ENCODE measurements around the gene TREML1.
"Not testable (repeated sequence)": the region's sequence is repeated elsewhere in the genome, so short reads cannot be mapped to it uniquely, and the experiment has no call there.

The TREML1 gene

GRCh38 chr6:41153992-41154625, at the start of gene TREML1:
TSS of gene TREML1 (minus strand) at chr6:41154347. CDS start at chr6:41154288, 59 bp downstream.
- no peak for DNase-seq

DNA sequence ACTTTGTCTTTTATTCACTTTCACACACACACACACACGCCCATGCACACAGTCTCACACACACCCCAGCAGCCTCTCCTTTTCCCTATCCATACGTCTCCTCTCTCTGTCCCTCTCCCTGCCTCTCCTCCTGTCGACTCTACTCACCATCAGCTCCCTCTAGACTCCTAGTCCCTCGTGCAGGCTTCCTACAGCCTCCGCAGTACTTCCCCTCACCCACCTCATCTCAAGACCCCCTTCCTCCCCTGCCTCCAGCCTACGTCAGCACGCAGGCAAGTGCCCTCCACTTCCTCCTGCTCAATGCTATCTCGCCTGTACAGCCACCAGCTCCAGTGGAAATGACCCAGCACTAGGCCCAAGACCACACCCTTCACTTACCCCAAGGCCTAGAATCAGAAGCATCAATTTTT, 47.6 kb upstream of the TREML1 start:
- peak; percentile 92 for DNase-seq

GRCh38 chr6:41200901-41201763, 47.0 kb upstream of the TREML1 start, which contains the start of gene TREML2:
TSS of gene TREML2 (minus strand) at chr6:41201149. CDS start at chr6:41201008, 141 bp downstream.
- peak; percentile 89 for DNase-seq

GRCh38 chr6:41200296-41200900, 46.3 kb upstream of the TREML1 start:
- peak; percentile 96 for DNase-seq

- peak; percentile 80 for DNase-seq
Measured at GRCh38 chr6:41199552-41200246, 45.6 kb upstream of the TREML1 start.

DNA sequence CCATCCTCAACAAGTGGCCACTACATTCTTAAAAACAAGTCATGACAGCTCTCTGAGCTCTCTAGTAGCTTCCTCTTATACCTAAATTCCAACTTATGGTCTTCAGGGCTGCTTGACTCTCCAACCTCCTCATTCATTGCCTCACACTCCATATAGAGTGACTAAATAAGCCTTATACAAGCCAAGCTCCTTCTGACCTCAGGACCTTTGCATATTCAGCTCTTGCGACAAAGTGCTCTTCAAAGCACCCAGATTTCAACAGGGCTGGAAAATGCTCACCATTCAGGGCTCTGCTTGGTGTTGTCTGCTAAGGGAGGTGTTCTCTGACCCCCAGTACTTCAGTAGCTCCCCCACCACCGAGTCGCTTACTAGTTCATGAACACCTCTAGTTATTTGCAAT, 43.1 kb upstream of the TREML1 start:
- DNase-seq, result no peak

DNA sequence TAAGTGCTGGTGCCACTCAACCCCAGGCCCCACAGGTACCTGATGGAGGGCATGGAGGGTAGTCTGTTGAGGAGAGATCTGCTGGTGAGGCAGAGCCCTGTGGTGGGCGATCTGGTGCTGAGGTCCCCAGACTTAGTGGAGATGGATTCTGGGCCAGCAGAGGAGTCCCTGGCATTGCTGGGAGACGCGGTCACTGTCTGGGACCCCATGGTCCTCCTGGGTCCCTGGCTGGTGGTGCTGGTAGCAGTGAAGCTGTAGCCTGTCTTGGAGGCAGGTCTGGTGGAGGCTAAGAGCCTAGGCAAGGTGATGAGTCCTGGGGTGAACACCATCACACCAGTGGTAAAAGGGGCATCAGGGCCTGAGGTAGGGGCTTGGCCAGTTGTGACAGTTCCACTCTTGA, 40.2 kb upstream of the TREML1 start:
- DNase-seq, result no peak

GRCh38 chr6:41193884-41194283, 39.7 kb upstream of the TREML1 start:
- no peak for DNase-seq

DNA sequence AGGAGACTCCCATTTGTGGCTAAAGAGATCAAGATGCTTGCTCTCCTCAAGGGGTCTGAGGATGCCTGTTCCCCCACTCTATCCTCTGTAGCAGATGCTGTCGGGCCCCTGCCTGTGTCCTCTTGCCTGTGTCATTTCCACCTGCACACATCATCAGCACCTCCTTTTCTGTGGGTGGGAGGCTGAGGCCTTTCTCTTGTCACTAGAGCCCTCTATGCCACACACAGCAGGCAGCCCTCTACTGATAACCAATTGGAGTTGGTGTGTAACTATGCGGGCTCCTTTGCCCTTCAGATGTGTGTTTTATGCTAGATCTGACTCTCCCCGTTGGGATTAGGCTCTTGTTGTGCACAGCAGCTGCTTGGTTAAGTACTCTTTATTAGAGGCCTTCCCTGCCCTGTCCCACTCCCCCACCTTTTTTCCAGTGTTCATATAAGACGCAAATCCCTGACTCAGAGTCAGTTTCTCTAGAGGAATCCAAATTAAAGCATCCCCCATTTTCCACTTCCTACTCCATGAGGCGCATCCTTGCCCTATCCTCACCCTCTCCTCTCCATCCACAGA, 39.1 kb upstream of the TREML1 start:
- DNase-seq, result no peak

- peak; percentile 48 for DNase-seq
Measured at GRCh38 chr6:41191569-41191968, 37.4 kb upstream of the TREML1 start.

DNA sequence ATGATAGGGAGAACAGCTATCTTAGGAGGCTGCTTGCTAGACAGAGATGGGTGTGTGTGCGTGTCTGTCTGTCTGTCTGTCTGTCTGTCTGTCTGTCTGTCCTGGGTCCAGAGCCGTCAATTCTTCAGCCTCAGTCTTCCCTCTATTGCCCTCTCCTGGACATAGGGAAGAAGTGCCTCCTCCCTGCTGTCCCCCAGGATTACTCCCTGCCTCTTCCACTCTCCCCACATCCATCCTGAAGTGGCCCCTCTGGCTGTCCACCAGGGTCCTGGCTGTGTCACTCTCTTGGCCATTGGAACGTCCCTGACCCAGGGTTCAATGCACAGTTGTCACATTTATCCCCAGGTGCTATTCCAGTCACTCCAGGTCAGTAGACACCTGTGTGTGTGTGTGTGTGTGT, 36.6 kb upstream of the TREML1 start:
- no peak for DNase-seq

GRCh38 chr6:41189967-41190366, 35.8 kb upstream of the TREML1 start:
- peak; percentile 37 for DNase-seq

DNA sequence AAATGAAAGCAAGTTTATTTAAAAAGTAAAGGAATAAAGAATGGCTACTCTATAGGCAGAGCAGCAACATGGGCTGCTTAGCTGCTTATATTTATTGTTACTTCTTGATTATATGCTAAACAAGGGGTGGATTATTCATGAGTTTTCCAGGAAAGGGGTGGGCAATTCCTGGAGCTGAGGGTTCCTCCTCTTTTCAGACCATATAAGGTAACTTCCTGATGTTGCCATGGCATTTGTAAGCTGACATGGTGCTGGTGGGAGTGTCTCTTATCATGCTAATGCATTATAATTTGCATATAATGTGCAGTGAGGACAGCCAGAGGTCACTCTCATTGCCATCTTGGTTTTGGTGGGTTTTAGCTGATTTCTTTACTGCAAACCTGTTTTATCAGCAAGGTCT, 34.9 kb upstream of the TREML1 start:
- not testable (repeated sequence) for DNase-seq

GRCh38 chr6:41187924-41188886, 34.1 kb upstream of the TREML1 start:
- DNase-seq, result no peak

- DNase-seq, result no peak
Measured at GRCh38 chr6:41186031-41186562, 31.9 kb upstream of the TREML1 start.

DNA sequence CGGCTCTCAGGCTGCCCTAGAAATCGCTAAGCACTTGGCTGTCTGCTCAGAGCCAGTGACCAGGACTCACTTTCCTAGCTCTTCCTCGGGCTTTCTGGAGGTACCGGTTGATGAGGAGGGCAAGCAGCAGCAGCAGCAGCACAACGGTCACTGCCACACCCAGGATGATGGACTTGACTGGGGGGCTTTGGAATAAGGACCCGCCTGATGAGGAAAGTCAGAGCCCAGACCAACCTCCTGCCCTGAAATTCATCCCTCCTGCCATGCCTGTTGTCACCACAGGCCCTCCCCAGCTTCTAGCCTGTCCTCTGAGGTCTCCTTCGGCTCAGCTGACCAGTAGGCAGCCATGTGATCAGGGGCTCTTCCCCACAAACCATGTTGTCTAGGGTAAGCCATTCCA, 30.6 kb upstream of the TREML1 start:
- DNase-seq, result no peak

GRCh38 chr6:41182069-41183034, 28.2 kb upstream of the TREML1 start:
- DNase-seq, result peak; percentile 93

DNA sequence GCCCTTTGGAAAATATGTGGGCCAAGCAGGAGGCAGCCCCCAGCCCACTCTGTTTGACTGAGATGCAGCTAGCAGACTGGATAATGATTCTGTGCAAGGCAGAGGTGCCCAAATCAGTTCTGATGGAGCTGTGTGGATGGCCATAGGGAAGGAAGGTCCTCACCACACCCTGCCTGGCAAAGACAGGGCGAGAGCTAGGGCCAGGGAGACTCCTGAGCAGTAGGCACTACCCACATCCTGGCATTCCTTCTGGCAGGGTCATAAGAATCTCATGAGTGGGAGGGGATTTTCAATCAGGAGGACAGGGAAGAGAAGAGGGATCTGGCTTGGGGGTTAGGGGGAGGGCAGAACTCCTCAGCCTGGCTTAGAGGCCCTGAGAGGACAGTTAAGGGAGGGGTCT, 27.4 kb upstream of the TREML1 start:
- DNase-seq, result no peak

- DNase-seq, result no peak
Measured at GRCh38 chr6:41179163-41179562, 25.0 kb upstream of the TREML1 start.

GRCh38 chr6:41177695-41178094, 23.5 kb upstream of the TREML1 start:
- no peak for DNase-seq
